ENCODE measurements around the gene DGCR2.

DNA sequence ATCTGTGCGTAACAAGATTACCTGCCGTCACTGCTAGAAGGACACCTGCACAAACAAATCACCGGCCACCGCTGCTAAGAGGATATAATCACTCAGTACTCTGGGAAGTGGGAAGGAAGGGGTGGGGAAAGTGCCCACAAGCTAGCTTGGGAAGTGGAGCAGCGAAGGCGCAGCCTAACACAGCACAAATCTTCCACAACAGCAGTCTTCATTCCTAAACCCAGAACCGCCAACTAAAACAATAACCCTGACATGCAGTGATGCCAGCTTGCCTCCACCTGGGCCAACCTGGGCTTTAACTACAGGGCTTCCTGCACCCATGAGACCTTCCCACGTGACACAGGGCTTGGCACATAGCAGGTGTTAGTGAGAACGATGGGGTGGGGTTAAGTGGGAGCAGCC, 5.1 kb downstream of the DGCR2 start:
- TF ChIP-seq, protein P1, sequence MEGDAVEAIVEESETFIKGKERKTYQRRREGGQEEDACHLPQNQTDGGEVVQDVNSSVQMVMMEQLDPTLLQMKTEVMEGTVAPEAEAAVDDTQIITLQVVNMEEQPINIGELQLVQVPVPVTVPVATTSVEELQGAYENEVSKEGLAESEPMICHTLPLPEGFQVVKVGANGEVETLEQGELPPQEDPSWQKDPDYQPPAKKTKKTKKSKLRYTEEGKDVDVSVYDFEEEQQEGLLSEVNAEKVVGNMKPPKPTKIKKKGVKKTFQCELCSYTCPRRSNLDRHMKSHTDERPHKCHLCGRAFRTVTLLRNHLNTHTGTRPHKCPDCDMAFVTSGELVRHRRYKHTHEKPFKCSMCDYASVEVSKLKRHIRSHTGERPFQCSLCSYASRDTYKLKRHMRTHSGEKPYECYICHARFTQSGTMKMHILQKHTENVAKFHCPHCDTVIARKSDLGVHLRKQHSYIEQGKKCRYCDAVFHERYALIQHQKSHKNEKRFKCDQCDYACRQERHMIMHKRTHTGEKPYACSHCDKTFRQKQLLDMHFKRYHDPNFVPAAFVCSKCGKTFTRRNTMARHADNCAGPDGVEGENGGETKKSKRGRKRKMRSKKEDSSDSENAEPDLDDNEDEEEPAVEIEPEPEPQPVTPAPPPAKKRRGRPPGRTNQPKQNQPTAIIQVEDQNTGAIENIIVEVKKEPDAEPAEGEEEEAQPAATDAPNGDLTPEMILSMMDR (IDR thresholded peaks at IDR 0.05; ENCODE audit: insufficient read depth, low read length): no peak
- TF ChIP-seq, protein P2, sequence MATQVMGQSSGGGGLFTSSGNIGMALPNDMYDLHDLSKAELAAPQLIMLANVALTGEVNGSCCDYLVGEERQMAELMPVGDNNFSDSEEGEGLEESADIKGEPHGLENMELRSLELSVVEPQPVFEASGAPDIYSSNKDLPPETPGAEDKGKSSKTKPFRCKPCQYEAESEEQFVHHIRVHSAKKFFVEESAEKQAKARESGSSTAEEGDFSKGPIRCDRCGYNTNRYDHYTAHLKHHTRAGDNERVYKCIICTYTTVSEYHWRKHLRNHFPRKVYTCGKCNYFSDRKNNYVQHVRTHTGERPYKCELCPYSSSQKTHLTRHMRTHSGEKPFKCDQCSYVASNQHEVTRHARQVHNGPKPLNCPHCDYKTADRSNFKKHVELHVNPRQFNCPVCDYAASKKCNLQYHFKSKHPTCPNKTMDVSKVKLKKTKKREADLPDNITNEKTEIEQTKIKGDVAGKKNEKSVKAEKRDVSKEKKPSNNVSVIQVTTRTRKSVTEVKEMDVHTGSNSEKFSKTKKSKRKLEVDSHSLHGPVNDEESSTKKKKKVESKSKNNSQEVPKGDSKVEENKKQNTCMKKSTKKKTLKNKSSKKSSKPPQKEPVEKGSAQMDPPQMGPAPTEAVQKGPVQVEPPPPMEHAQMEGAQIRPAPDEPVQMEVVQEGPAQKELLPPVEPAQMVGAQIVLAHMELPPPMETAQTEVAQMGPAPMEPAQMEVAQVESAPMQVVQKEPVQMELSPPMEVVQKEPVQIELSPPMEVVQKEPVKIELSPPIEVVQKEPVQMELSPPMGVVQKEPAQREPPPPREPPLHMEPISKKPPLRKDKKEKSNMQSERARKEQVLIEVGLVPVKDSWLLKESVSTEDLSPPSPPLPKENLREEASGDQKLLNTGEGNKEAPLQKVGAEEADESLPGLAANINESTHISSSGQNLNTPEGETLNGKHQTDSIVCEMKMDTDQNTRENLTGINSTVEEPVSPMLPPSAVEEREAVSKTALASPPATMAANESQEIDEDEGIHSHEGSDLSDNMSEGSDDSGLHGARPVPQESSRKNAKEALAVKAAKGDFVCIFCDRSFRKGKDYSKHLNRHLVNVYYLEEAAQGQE (IDR thresholded peaks at IDR 0.05; ENCODE audit: insufficient replicate concordance, low read depth): no peak
- no peak for TF ChIP-seq SPI1 (IDR thresholded peaks at IDR 0.05; ENCODE audit: borderline replicate concordance, low read depth)

Data from HL-60 (cell line).